ENCODE results near the gene SLC2A4.

DNA sequence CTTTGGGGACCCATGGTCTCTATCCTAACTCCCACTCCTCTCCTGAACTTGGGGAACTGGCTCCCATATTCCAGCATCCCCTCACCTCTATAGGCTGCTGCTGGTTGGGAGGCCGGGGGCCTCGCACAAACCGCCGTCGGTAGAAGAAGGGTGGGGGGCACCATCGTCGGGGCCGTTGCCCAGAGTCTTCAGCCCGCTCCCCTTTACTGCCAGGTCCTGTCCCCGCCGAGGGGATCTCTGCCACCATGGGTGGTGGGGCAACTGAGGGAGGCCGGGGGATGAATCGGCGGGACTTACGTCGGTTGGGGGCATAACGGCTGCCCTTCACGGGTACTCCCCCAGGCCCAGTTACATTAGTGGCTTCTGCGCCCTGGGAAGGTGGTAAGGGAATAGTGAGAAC is 8.6 kb downstream of the SLC2A4 start:
- TF ChIP-seq, protein P1, sequence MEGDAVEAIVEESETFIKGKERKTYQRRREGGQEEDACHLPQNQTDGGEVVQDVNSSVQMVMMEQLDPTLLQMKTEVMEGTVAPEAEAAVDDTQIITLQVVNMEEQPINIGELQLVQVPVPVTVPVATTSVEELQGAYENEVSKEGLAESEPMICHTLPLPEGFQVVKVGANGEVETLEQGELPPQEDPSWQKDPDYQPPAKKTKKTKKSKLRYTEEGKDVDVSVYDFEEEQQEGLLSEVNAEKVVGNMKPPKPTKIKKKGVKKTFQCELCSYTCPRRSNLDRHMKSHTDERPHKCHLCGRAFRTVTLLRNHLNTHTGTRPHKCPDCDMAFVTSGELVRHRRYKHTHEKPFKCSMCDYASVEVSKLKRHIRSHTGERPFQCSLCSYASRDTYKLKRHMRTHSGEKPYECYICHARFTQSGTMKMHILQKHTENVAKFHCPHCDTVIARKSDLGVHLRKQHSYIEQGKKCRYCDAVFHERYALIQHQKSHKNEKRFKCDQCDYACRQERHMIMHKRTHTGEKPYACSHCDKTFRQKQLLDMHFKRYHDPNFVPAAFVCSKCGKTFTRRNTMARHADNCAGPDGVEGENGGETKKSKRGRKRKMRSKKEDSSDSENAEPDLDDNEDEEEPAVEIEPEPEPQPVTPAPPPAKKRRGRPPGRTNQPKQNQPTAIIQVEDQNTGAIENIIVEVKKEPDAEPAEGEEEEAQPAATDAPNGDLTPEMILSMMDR (IDR thresholded peaks at IDR 0.05; ENCODE audit: insufficient read depth, low read length, poor library complexity, severe bottlenecking): no peak
- TF ChIP-seq EZH2phosphoT487 (conservative IDR thresholded peaks at IDR 0.05; ENCODE audit: low read length): no peak

Data from SU-DHL-6 (cell line).